K562 (cell line): ENCODE measurements around the gene ATP8B4.

Experiments
- GTF3C2 ChIP-seq: IDR thresholded peaks from 3 replicates; pipeline ENCODE4 v1.6.1; 2011; ENCODE audit warnings: borderline replicate concordance, mild to moderate bottlenecking, moderate library complexity; ENCODE audit not compliant: insufficient read length; ENCODE audit errors: extremely low read depth
- MAX ChIP-seq: sonication (generic); formaldehyde crosslinking; IDR thresholded peaks from 2 replicates; pipeline ENCODE4 v1.9.0; 2022; ENCODE audit warnings: mild to moderate bottlenecking, missing genetic modification reagents
- NR2C2 ChIP-seq, 2 experiments: fragments of 200-800 bp in 1 of 2; sonication (Bioruptor generic) in 1 of 2; sonication (generic) in 1 of 2; formaldehyde crosslinking in 1 of 2; IDR thresholded peaks; 2 replicates each; pipeline versions ENCODE4 v1.6.1 to v1.8.0; 2016 to 2022; ENCODE audit warnings: mild to moderate bottlenecking in 1 of 2, missing compliant biosample characterization in 1 of 2, missing genetic modification characterization in 1 of 2, missing genetic modification reagents in 1 of 2
- STAT5A ChIP-seq: IDR thresholded peaks from 2 replicates; pipeline ENCODE4 v1.6.1; 2012; ENCODE audit warnings: low read length, inconsistent platforms, borderline replicate concordance
- TF ChIP-seq, protein P1 (sequence below), 3 experiments: IDR thresholded peaks in 2 of 3; conservative IDR thresholded peaks in 1 of 3; 2 replicates each; pipeline ENCODE4 v1.5.1; 2011 to 2012; ENCODE audit warnings: low read length in 3 of 3, mild to moderate bottlenecking in 3 of 3, control low read depth in 2 of 3, improper control_type of control experiment in 1 of 3, inconsistent platforms in 1 of 3, low read depth in 1 of 3, mixed read lengths in 1 of 3, moderate library complexity in 1 of 3; ENCODE audit not compliant: insufficient read depth in 2 of 3

DNA sequence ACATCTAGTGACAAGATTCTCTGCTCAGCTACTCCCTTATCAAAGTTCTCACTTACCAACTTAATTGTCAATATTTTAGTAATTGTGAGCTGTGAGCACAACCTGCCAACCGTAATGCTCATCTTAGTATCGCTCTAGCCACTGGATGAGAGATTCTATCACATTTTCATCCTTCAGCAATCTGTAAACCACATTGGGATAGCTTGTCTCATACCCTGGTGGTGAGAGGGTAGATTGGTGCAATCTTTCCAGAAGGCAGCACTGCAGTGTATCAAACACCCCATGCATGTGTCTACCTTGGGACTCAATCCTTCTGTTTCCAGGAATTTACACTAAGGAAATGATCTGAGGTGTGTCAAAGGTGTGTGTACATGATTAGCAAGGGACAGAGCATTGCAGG is 18.9 kb upstream of the ATP8B4 start:
- TF ChIP-seq, protein P1, sequence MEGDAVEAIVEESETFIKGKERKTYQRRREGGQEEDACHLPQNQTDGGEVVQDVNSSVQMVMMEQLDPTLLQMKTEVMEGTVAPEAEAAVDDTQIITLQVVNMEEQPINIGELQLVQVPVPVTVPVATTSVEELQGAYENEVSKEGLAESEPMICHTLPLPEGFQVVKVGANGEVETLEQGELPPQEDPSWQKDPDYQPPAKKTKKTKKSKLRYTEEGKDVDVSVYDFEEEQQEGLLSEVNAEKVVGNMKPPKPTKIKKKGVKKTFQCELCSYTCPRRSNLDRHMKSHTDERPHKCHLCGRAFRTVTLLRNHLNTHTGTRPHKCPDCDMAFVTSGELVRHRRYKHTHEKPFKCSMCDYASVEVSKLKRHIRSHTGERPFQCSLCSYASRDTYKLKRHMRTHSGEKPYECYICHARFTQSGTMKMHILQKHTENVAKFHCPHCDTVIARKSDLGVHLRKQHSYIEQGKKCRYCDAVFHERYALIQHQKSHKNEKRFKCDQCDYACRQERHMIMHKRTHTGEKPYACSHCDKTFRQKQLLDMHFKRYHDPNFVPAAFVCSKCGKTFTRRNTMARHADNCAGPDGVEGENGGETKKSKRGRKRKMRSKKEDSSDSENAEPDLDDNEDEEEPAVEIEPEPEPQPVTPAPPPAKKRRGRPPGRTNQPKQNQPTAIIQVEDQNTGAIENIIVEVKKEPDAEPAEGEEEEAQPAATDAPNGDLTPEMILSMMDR (IDR thresholded peaks at IDR 0.05 in 2 of 3, conservative IDR thresholded peaks at IDR 0.05 in 1 of 3; ENCODE audit: insufficient read depth in 2 of 3, low read depth in 1 of 3, low read length in 3 of 3): no peak
- TF ChIP-seq NR2C2 (CRISPR knock-in tag; IDR thresholded peaks at IDR 0.05) (no peak), NR2C2 (tag; IDR thresholded peaks at IDR 0.05) (no peak), GTF3C2 (no peak), STAT5A (no peak), MAX (CRISPR knock-in tag) (no peak)
